Mesendoderm (in vitro differentiated cells): ENCODE measurements around the gene TANC1.
"Not testable (repeated sequence)": the region's sequence is repeated elsewhere in the genome, so short reads cannot be mapped to it uniquely, and the experiment has no call there.

Experiments
- DNase-seq: peaks from one replicate; pipeline ENCODE4 v3.0.0; 2013
- H2AK5ac ChIP-seq: 2 replicates; pipeline ENCODE4 v1.6.1; 2013; ENCODE audit warnings: low read length, inconsistent platforms
- H2BK120ac ChIP-seq: 2 replicates; pipeline ENCODE4 v1.6.1; 2013; ENCODE audit warnings: low read depth, mild to moderate bottlenecking, low read length, moderate library complexity, mixed read lengths
- H2BK15ac ChIP-seq: replicated peaks from 2 replicates; pipeline ENCODE4 v1.6.1; 2013; ENCODE audit warnings: low read depth, mild to moderate bottlenecking, moderate library complexity
- H2BK5ac ChIP-seq: 2 replicates; pipeline ENCODE4 v1.6.1; 2013; ENCODE audit warnings: low read length, inconsistent platforms
- H3K18ac ChIP-seq: 2 replicates; pipeline ENCODE4 v1.6.1; 2013; ENCODE audit warnings: mild to moderate bottlenecking, low read length, mixed read lengths
- H3K23ac ChIP-seq: one replicate; pipeline ENCODE4 v1.6.1; 2013; ENCODE audit warnings: low read length
- H3K27ac ChIP-seq: 2 replicates; pipeline ENCODE4 v1.5.1; 2013; ENCODE audit warnings: low read depth, mild to moderate bottlenecking, inconsistent platforms, low read length, moderate library complexity
- H3K27me3 ChIP-seq: 2 replicates; pipeline ENCODE4 v1.6.1; 2013; ENCODE audit warnings: low read length, control low read depth, mild to moderate bottlenecking, inconsistent platforms; ENCODE audit not compliant: insufficient read depth, poor library complexity
- H3K36me3 ChIP-seq: 2 replicates; pipeline ENCODE4 v1.6.1; 2013; ENCODE audit warnings: low read length, inconsistent platforms; ENCODE audit not compliant: control insufficient read depth, insufficient read depth
- H3K4ac ChIP-seq: one replicate; pipeline ENCODE4 v1.6.1; 2013; ENCODE audit warnings: low read depth, mild to moderate bottlenecking, low read length, moderate library complexity
- H3K4me1 ChIP-seq: 2 replicates; pipeline ENCODE4 v1.6.1; 2013; ENCODE audit warnings: low read depth, low read length, inconsistent platforms; ENCODE audit not compliant: control insufficient read depth
- H3K4me2 ChIP-seq: 2 replicates; pipeline ENCODE4 v1.6.1; 2013; ENCODE audit warnings: low read length
- H3K4me3 ChIP-seq: 2 replicates; pipeline ENCODE4 v1.5.1; 2013; ENCODE audit warnings: mild to moderate bottlenecking, low read length
- H3K56ac ChIP-seq: one replicate; pipeline ENCODE4 v1.6.1; 2013; ENCODE audit warnings: low read length
- H3K79me1 ChIP-seq: 2 replicates; pipeline ENCODE4 v1.6.1; 2013; ENCODE audit warnings: low read length, inconsistent platforms
- H3K79me2 ChIP-seq: 2 replicates; pipeline ENCODE4 v1.6.1; 2013; ENCODE audit warnings: mild to moderate bottlenecking, low read length; ENCODE audit not compliant: control insufficient read depth, insufficient read depth
- H3K9ac ChIP-seq: 2 replicates; pipeline ENCODE4 v1.6.1; 2013; ENCODE audit warnings: low read length, inconsistent platforms
- H4K5ac ChIP-seq: one replicate; pipeline ENCODE4 v1.6.1; 2013; ENCODE audit warnings: low read length
- H4K8ac ChIP-seq: one replicate; pipeline ENCODE4 v1.6.1; 2013; ENCODE audit warnings: low read depth, mild to moderate bottlenecking, control low read depth, low read length, moderate library complexity
- WGBS: extraction: QIAGEN DNeasy Blood & Tissue Kit; methylation state at CpG from one replicate; pipeline ENCODE4 v1.1.7; 2013; ENCODE audit warnings: low lambda C conversion rate, missing lambda C conversion rate; ENCODE audit not compliant: insufficient coverage; ENCODE audit errors: extremely low coverage; 5-methylcytosine and 5-hydroxymethylcytosine counted together

The TANC1 gene

DNA sequence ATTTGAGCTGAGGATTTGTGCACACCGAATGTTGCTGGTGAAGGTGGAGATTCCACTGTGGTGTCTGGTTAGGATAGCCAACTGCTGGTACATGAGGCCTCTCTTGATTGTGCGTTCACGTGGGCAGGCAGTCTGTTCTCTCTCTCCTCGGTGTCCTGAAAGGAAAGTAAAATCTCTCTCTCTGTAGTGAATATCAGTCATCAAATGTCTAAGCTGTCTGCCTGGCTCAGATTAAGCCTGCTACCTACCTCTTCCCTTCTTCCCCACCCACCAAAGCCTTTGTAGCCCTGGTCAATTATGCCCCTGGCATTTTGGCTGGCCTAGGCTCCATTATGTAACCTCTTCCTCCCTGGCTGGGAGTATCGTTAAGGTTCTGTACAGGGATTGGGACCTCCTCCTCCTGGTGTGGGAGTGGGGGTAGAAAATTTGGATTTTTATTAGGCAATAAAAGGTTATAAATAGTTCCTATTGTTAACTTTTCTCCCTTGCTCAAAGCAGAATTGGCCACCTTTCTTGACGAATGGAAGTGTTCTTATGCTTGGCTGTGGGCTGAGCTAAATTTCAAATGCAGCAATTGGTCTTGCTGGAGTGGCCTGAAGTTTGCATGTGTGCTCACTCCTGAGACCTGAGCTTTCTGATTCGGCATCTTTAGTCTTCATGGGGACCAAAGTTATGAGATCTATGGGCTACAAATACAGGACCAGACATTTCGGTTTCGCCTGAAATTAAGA lies 169.2 kb downstream of the TANC1 start:
- DNase-seq = no peak
- peaks cover 7% of the 10 kb centered on the region for H3K4me1 ChIP-seq
- H3K4me2 ChIP-seq = no peak overlapping the region
- no peak overlapping the region for H4K8ac ChIP-seq
- H3K56ac ChIP-seq = peak overlapping the region; percentile 1
- no peak overlapping the region for H3K9ac ChIP-seq
- H2BK15ac ChIP-seq = no peak overlapping the region
- no peak overlapping the region for H3K27ac ChIP-seq
- no CpG with 5 or more reads among the region's 9 CpGs for WGBS
- peak overlapping the region; percentile 11 for H2BK5ac ChIP-seq
- H3K79me1 ChIP-seq = no peaks in the 10 kb centered on the region
- H3K79me2 ChIP-seq = no peaks in the 10 kb centered on the region
- no peaks in the 10 kb centered on the region for H3K27me3 ChIP-seq
- peak overlapping the region; percentile 14 for H3K18ac ChIP-seq
- no peak overlapping the region for H4K5ac ChIP-seq
- H2BK120ac ChIP-seq = no peak overlapping the region
- H3K4ac ChIP-seq = no peak overlapping the region
- no peaks in the 10 kb centered on the region for H3K36me3 ChIP-seq
- no peak overlapping the region for H3K23ac ChIP-seq
- H3K4me3 ChIP-seq = no peak overlapping the region
- H2AK5ac ChIP-seq = no peak overlapping the region

GRCh38 chr2:159138642-159139182 lies 170.3 kb downstream of the TANC1 start:
- Histone ChIP-seq H3K4me2 (no peak overlapping the region), H3K23ac (no peak overlapping the region), H3K18ac (no peak overlapping the region), H3K79me1 (no peaks in the 10 kb centered on the region), H3K4ac (no peak overlapping the region), H3K4me1 (peaks cover 7% of the 10 kb centered on the region), H3K4me3 (no peak overlapping the region), H3K27ac (no peak overlapping the region), H3K79me2 (no peaks in the 10 kb centered on the region), H3K9ac (no peak overlapping the region), H4K5ac (no peak overlapping the region), H2BK5ac (no peak overlapping the region), H2AK5ac (no peak overlapping the region), H2BK120ac (no peak overlapping the region), H2BK15ac (no peak overlapping the region), H3K27me3 (no peaks in the 10 kb centered on the region), H3K56ac (no peak overlapping the region), H4K8ac (no peak overlapping the region), H3K36me3 (no peaks in the 10 kb centered on the region)
- 100% methylated on average over 2 of the region's 5 CpGs for WGBS
- DNase-seq = peak; percentile 78

DNA sequence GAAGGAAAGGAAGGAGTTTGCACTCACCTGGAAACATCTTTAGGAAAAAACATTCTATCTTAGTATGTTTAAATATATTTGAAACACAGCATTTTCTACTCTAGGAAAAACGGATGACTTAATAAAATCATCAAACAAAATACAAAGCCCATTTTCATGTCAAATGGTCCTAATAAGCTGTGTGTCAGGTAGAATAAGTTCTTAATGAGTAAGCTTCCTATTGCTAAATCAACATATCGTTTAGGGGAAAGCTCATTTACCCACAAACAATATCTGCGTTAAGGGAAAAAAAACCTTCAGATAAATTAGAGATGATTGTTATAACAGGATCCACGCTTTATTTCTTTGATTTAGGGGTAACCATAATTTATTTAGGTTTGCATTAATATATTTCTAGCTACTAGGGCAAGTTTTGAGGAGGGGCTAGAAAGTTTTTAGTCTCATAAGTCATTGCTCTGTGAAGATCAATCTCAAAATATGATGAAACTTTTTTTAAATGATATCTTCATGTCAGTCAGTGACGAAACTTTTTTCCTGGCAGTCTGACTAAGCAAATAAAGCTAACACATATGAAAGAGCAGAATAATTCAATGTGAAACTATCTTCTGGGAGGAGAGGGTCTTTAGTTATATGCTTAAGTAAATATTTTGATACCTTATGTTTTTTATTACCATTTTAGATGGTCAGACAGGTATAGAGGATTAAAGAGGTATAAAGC lies 170.9 kb downstream of the TANC1 start:
- no peak overlapping the region for H4K8ac ChIP-seq
- H4K5ac ChIP-seq = no peak overlapping the region
- H3K4me1 ChIP-seq = peaks cover 7% of the 10 kb centered on the region
- H3K36me3 ChIP-seq = no peaks in the 10 kb centered on the region
- no peak overlapping the region for H3K9ac ChIP-seq
- no peak overlapping the region for H2BK120ac ChIP-seq
- no peak overlapping the region for H3K27ac ChIP-seq
- H3K4me3 ChIP-seq = no peak overlapping the region
- DNase-seq = no peak
- H3K79me1 ChIP-seq = no peaks in the 10 kb centered on the region
- H3K4ac ChIP-seq = peak overlapping the region; percentile 81
- H3K79me2 ChIP-seq = no peaks in the 10 kb centered on the region
- H3K27me3 ChIP-seq = no peaks in the 10 kb centered on the region
- H3K23ac ChIP-seq = no peak overlapping the region
- no peak overlapping the region for H3K18ac ChIP-seq
- no CpG with 5 or more reads among the region's 5 CpGs for WGBS
- no peak overlapping the region for H3K56ac ChIP-seq
- no peak overlapping the region for H2BK5ac ChIP-seq
- no peak overlapping the region for H2BK15ac ChIP-seq
- no peak overlapping the region for H2AK5ac ChIP-seq
- H3K4me2 ChIP-seq = no peak overlapping the region

- Histone ChIP-seq H3K18ac (no peak overlapping the region), H3K79me2 (no peaks in the 10 kb centered on the region), H2BK5ac (no peak overlapping the region), H3K4me1 (peaks cover 7% of the 10 kb centered on the region), H3K56ac (no peak overlapping the region), H2AK5ac (no peak overlapping the region), H3K4me3 (no peak overlapping the region), H3K23ac (no peak overlapping the region), H4K8ac (no peak overlapping the region), H2BK120ac (no peak overlapping the region), H3K27ac (no peak overlapping the region), H4K5ac (no peak overlapping the region), H3K79me1 (no peaks in the 10 kb centered on the region), H3K4ac (peak overlapping the region; percentile 81), H3K27me3 (no peaks in the 10 kb centered on the region), H3K9ac (no peak overlapping the region), H2BK15ac (no peak overlapping the region), H3K36me3 (no peaks in the 10 kb centered on the region), H3K4me2 (no peak overlapping the region)
- no CpG with 5 or more reads among the region's 2 CpGs for WGBS
- DNase-seq = no peak
Observed at GRCh38 chr2:159140070-159140769, 171.8 kb downstream of the TANC1 start.

GRCh38 chr2:159140821-159141220 lies 172.4 kb downstream of the TANC1 start:
- H3K4me2 ChIP-seq, H3K27ac ChIP-seq, H3K27me3 ChIP-seq, H3K4ac ChIP-seq, H3K4me1 ChIP-seq, H3K79me1 ChIP-seq, H3K23ac ChIP-seq, DNase-seq, H2BK15ac ChIP-seq, H2BK5ac ChIP-seq, H3K9ac ChIP-seq, H3K36me3 ChIP-seq, H3K4me3 ChIP-seq, H4K5ac ChIP-seq, H2AK5ac ChIP-seq, H3K56ac ChIP-seq, H3K79me2 ChIP-seq, H4K8ac ChIP-seq, H2BK120ac ChIP-seq, H3K18ac ChIP-seq: not testable (repeated sequence)
- no CpG with 5 or more reads among the region's 4 CpGs for WGBS
